Neural crest cell (in vitro differentiated cells): ENCODE results near the gene HRC. TPM values are rescaled to one million over a fixed set of nuclear protein-coding genes. Genes with fewer than 3 reads are reported as not detected.

Experiments
- DNase-seq: peaks from one replicate; pipeline ENCODE4 v3.0.0; 2021; ENCODE audit warnings: low read depth, mixed read lengths, low spot score
- H3K27ac Mint-ChIP-seq: one replicate; pipeline ENCODE4 v1.8.0; 2021; ENCODE audit warnings: mild to moderate bottlenecking, mixed read lengths; ENCODE audit not compliant: unreplicated experiment
- H3K27me3 Mint-ChIP-seq: 2 replicates; pipeline ENCODE4 v1.8.0; 2021; ENCODE audit warnings: low read depth, mild to moderate bottlenecking, mixed read lengths
- H3K36me3 Mint-ChIP-seq: 2 replicates; pipeline ENCODE4 v1.8.0; 2021; ENCODE audit warnings: low read depth, mild to moderate bottlenecking, mixed read lengths
- H3K4me1 Mint-ChIP-seq: 2 replicates; pipeline ENCODE4 v1.8.0; 2021; ENCODE audit warnings: mixed read lengths
- H3K4me3 Mint-ChIP-seq: one replicate; pipeline ENCODE4 v1.8.0; 2021; ENCODE audit warnings: mild to moderate bottlenecking, mixed read lengths
- H3K9me3 Mint-ChIP-seq: 2 replicates; pipeline ENCODE4 v1.8.0; 2021; ENCODE audit warnings: mixed read lengths
- total RNA-seq: library from RNA; stranded (reverse); gene quantifications from 2 replicates; pipeline ENCODE4 v1.2.1, GENCODE V29; 2021
- TF ChIP-seq, protein P1 (sequence below): fragments of 200-600 bp; sonication (generic); conservative IDR thresholded peaks from 2 replicates; pipeline ENCODE4 v1.5.0; 2021; ENCODE audit warnings: antibody characterized with exemption, mild to moderate bottlenecking

Gene HRC
- total RNA-seq, 1 donor from 2014 or later, result 0.84 TPM

DNA sequence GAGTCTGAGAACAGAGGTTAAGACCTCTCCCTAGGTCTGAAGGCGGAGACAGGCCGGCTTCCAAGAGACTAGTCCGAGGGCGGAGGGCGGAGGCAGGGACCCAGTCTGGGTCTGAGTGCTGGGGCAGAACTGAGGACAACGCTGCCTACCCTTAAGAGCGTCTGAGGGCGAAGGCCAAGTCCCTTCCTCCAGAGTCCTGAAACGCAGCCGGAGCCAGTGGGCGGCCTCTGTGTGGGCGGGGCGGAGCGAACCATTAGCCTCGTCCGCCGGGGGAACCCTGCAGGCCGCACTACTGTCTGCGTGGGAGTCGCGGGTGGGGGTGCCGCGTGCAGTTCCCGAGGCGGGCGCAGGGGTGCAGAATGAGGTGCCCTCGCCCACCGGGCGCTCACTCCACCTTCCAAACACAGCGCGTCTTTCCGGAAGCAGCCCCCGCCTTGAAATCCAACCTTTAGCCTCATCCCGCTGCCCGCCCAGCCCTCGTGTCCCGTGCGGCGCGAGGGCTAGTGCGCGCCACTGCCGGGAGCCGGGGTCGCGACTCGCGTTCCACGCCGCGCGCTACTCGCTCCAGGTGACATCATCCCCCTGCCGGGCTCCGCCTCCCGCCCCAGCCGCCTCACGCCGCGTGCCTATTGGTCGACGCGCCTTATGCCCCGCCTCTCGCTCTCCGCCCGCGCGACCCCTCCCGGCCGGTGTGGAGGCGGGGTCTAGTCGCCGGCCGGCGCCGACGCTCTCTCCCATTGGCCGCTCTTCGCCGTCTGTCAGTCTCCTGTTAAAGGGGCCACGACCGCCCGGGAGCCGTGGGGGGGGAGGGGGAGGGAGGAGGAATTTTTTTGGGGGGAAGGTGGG is 36.4 kb downstream of the HRC start, which contains the start of gene C19orf73:
C19orf73 (minus strand) TSS at position 579 of the 846 bp plus-strand sequence; CDS start at position 458, 121 bp downstream.
- peaks cover 34% of the 10 kb centered on the region for H3K4me1 Mint-ChIP-seq
- peak within 1 kb of the TSS; percentile 81 for H3K27ac Mint-ChIP-seq
- TF ChIP-seq, protein P1, sequence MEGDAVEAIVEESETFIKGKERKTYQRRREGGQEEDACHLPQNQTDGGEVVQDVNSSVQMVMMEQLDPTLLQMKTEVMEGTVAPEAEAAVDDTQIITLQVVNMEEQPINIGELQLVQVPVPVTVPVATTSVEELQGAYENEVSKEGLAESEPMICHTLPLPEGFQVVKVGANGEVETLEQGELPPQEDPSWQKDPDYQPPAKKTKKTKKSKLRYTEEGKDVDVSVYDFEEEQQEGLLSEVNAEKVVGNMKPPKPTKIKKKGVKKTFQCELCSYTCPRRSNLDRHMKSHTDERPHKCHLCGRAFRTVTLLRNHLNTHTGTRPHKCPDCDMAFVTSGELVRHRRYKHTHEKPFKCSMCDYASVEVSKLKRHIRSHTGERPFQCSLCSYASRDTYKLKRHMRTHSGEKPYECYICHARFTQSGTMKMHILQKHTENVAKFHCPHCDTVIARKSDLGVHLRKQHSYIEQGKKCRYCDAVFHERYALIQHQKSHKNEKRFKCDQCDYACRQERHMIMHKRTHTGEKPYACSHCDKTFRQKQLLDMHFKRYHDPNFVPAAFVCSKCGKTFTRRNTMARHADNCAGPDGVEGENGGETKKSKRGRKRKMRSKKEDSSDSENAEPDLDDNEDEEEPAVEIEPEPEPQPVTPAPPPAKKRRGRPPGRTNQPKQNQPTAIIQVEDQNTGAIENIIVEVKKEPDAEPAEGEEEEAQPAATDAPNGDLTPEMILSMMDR, result no peak
- no peaks in the 10 kb centered on the region for H3K9me3 Mint-ChIP-seq
- DNase-seq, result peak; percentile 88
- H3K36me3 Mint-ChIP-seq, result no peaks in the 10 kb centered on the region
- H3K27me3 Mint-ChIP-seq, result peaks cover 41% of the 10 kb centered on the region
- peak within 1 kb of the TSS; percentile 87 for H3K4me3 Mint-ChIP-seq

- Mint-ChIP-seq H3K27ac (peak overlapping the region; percentile 81), H3K36me3 (no peaks in the 10 kb centered on the region), H3K4me1 (peaks cover 41% of the 10 kb centered on the region), H3K27me3 (peaks cover 41% of the 10 kb centered on the region), H3K9me3 (no peaks in the 10 kb centered on the region), H3K4me3 (peak overlapping the region; percentile 87)
- TF ChIP-seq, protein P1, result no peak
- no peak for DNase-seq
Observed at GRCh38 chr19:49117677-49118564, 37.3 kb downstream of the HRC start.

DNA sequence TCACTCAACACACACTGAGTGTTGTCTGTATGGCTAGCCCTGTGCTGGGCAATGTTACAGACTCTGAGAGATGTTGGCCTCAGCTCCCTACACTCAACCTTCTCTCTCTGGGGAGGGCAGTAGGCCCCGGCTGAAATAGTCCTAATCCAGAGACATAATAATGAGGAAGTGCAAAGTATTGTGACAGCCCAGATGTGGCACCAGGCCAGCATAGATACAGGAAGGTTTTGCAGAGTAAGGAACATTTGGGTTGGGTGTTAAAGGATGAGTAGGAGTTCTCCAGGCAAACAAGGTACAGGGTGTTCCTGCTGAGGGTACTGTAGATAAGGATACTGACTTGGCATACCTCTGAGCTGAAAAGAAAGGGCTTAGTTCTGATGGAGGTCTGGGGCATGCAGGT is 38.7 kb downstream of the HRC start:
- no peaks in the 10 kb centered on the region for H3K36me3 Mint-ChIP-seq
- peak overlapping the region; percentile 87 for H3K4me3 Mint-ChIP-seq

DNA sequence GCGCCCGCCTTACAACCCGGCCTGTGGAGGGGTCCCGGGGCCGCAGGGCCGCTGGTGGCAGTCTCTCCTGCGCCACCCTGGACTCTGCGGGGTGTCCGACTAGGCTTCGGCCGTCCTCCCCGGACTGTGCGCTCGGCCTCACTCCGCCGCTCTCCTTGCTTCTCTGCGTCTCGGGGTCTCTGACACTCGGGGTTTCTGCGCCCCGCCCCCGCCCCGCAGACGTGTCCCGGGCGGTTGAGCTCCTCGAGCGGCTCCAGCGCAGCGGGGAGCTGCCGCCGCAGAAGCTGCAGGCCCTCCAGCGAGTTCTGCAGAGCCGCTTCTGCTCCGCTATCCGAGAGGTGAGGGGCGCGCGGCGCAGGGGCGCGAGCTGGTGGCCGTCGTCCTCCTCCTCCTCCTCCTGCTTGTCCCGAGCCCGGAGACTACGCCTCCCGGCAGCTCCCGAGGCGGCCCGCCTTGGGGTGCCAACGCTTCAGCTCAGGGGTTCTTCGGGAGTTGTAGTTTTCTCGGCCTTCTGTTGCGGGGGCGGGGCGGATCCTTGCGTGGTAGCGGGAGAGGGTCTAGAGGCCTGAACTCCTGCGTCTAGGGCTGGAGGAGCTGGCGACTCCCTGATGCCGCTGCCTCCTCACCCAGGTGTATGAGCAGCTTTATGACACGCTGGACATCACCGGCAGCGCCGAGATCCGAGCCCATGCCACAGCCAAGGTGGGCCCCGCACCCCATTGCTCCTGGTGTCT is 40.4 kb downstream of the HRC start:
- no peak overlapping the region for H3K27ac Mint-ChIP-seq
- H3K4me1 Mint-ChIP-seq, result peaks cover 36% of the 10 kb centered on the region
- H3K36me3 Mint-ChIP-seq, result no peaks in the 10 kb centered on the region
- H3K9me3 Mint-ChIP-seq, result no peaks in the 10 kb centered on the region
- peaks cover 21% of the 10 kb centered on the region for H3K27me3 Mint-ChIP-seq
- DNase-seq, result peak; percentile 57
- TF ChIP-seq, protein P1, result no peak
- peak overlapping the region; percentile 87 for H3K4me3 Mint-ChIP-seq

More for the DNA sequence above, 38.7 kb downstream of the HRC start:
- no peaks in the 10 kb centered on the region for H3K9me3 Mint-ChIP-seq
- TF ChIP-seq, protein P1, result no peak
- peaks cover 41% of the 10 kb centered on the region for H3K4me1 Mint-ChIP-seq
- DNase-seq, result no peak
- H3K27ac Mint-ChIP-seq, result no peak overlapping the region
- H3K27me3 Mint-ChIP-seq, result peaks cover 33% of the 10 kb centered on the region
